ENCODE data around the gene TMEM63B.

The TMEM63B gene

GRCh38 chr6:44105146-44105545 is 22.2 kb upstream of the TMEM63B start:
- H3K36me3 ChIP-seq (ENCODE audit: insufficient read depth, low read length) = peaks cover 17% of the 10 kb centered on the region
- no peaks in the 10 kb centered on the region; the same call in 1 of the 2 replicates for H3K4me1 ChIP-seq (ENCODE audit: insufficient read depth, low read length)
- no peaks in the 10 kb centered on the region for H3K9me3 ChIP-seq (ENCODE audit: control insufficient read depth, insufficient read depth, low read length)
- no peak overlapping the region for H3K9ac ChIP-seq (ENCODE audit: low read depth, low read length)

- Histone ChIP-seq H3K36me3 (ENCODE audit: insufficient read depth, low read length) (peaks cover 17% of the 10 kb centered on the region), H3K9me3 (ENCODE audit: control insufficient read depth, insufficient read depth, low read length) (no peaks in the 10 kb centered on the region), H3K4me1 (ENCODE audit: insufficient read depth, low read length) (no peaks in the 10 kb centered on the region; the same call in 1 of the 2 replicates), H3K9ac (ENCODE audit: low read depth, low read length) (no peak overlapping the region)
These were observed 21.2 kb upstream of the TMEM63B start for GRCh38 chr6:44105993-44106740.

GRCh38 chr6:44107017-44107416 is 20.3 kb upstream of the TMEM63B start:
- H3K9me3 ChIP-seq (ENCODE audit: control insufficient read depth, insufficient read depth, low read length) = no peaks in the 10 kb centered on the region
- peaks cover 17% of the 10 kb centered on the region for H3K36me3 ChIP-seq (ENCODE audit: insufficient read depth, low read length)
- H3K9ac ChIP-seq (ENCODE audit: low read depth, low read length) = no peak overlapping the region
- H3K4me1 ChIP-seq (ENCODE audit: insufficient read depth, low read length) = no peaks in the 10 kb centered on the region; the same call in 1 of the 2 replicates

- Histone ChIP-seq H3K4me1 (ENCODE audit: insufficient read depth, low read length) (no peaks in the 10 kb centered on the region), H3K9me3 (ENCODE audit: control insufficient read depth, insufficient read depth, low read length) (no peaks in the 10 kb centered on the region), H3K9ac (ENCODE audit: low read depth, low read length) (no peak overlapping the region), H3K36me3 (ENCODE audit: insufficient read depth, low read length) (peaks cover 25% of the 10 kb centered on the region)
These were observed 18.9 kb upstream of the TMEM63B start for GRCh38 chr6:44108471-44108870.

GRCh38 chr6:44109212-44109611 is 18.1 kb upstream of the TMEM63B start:
- peaks cover 23% of the 10 kb centered on the region for H3K36me3 ChIP-seq (ENCODE audit: insufficient read depth, low read length)

GRCh38 chr6:44110005-44110676 is 17.2 kb upstream of the TMEM63B start:
- H3K9me3 ChIP-seq (ENCODE audit: control insufficient read depth, insufficient read depth, low read length) = no peaks in the 10 kb centered on the region
- no peak overlapping the region for H3K9ac ChIP-seq (ENCODE audit: low read depth, low read length)
- H3K36me3 ChIP-seq (ENCODE audit: insufficient read depth, low read length) = peaks cover 13% of the 10 kb centered on the region
- H3K4me1 ChIP-seq (ENCODE audit: insufficient read depth, low read length) = no peaks in the 10 kb centered on the region

More at GRCh38 chr6:44109212-44109611, 18.1 kb upstream of the TMEM63B start:
- Histone ChIP-seq H3K9me3 (ENCODE audit: control insufficient read depth, insufficient read depth, low read length) (no peaks in the 10 kb centered on the region), H3K9ac (ENCODE audit: low read depth, low read length) (no peak overlapping the region), H3K4me1 (ENCODE audit: insufficient read depth, low read length) (no peaks in the 10 kb centered on the region)

GRCh38 chr6:44110966-44111365 is 16.4 kb upstream of the TMEM63B start:
- Histone ChIP-seq H3K9me3 (ENCODE audit: control insufficient read depth, insufficient read depth, low read length) (no peaks in the 10 kb centered on the region), H3K36me3 (ENCODE audit: insufficient read depth, low read length) (peaks cover 13% of the 10 kb centered on the region), H3K9ac (ENCODE audit: low read depth, low read length) (no peak overlapping the region), H3K4me1 (ENCODE audit: insufficient read depth, low read length) (0 out of 2 replicates have a peak, but pooled peaks cover 1% of the 10 kb centered on the region)

GRCh38 chr6:44111434-44112417 is 15.6 kb upstream of the TMEM63B start:
- Histone ChIP-seq H3K9me3 (ENCODE audit: control insufficient read depth, insufficient read depth, low read length) (no peaks in the 10 kb centered on the region), H3K36me3 (ENCODE audit: insufficient read depth, low read length) (peaks cover 13% of the 10 kb centered on the region), H3K9ac (ENCODE audit: low read depth, low read length) (no peak overlapping the region), H3K4me1 (ENCODE audit: insufficient read depth, low read length) (0 out of 2 replicates have a peak, but pooled peaks cover 5% of the 10 kb centered on the region)

GRCh38 chr6:44113414-44113813 is 13.9 kb upstream of the TMEM63B start:
- H3K9ac ChIP-seq (ENCODE audit: low read depth, low read length) = no peak overlapping the region
- H3K36me3 ChIP-seq (ENCODE audit: insufficient read depth, low read length) = peaks cover 8% of the 10 kb centered on the region
- H3K9me3 ChIP-seq (ENCODE audit: control insufficient read depth, insufficient read depth, low read length) = no peaks in the 10 kb centered on the region
- H3K4me1 ChIP-seq (ENCODE audit: insufficient read depth, low read length) = peaks cover 5% of the 10 kb centered on the region; the same call in 1 of the 2 replicates

GRCh38 chr6:44115866-44116265 is 11.5 kb upstream of the TMEM63B start:
- Histone ChIP-seq H3K4me1 (ENCODE audit: insufficient read depth, low read length) (peaks cover 5% of the 10 kb centered on the region; the same call in 1 of the 2 replicates), H3K9ac (ENCODE audit: low read depth, low read length) (no peak overlapping the region), H3K9me3 (ENCODE audit: control insufficient read depth, insufficient read depth, low read length) (no peaks in the 10 kb centered on the region), H3K36me3 (ENCODE audit: insufficient read depth, low read length) (peaks cover 8% of the 10 kb centered on the region)

GRCh38 chr6:44116641-44117382 is 10.5 kb upstream of the TMEM63B start:
- Histone ChIP-seq H3K4me1 (ENCODE audit: insufficient read depth, low read length) (peaks cover 13% of the 10 kb centered on the region; the same call in 1 of the 2 replicates), H3K36me3 (ENCODE audit: insufficient read depth, low read length) (peaks cover 8% of the 10 kb centered on the region), H3K9ac (ENCODE audit: low read depth, low read length) (no peak overlapping the region), H3K9me3 (ENCODE audit: control insufficient read depth, insufficient read depth, low read length) (no peaks in the 10 kb centered on the region)

GRCh38 chr6:44117397-44118128 is 9.8 kb upstream of the TMEM63B start:
- Histone ChIP-seq H3K36me3 (ENCODE audit: insufficient read depth, low read length) (peaks cover 5% of the 10 kb centered on the region), H3K4me1 (ENCODE audit: insufficient read depth, low read length) (peaks cover 13% of the 10 kb centered on the region; the same call in 1 of the 2 replicates), H3K9me3 (ENCODE audit: control insufficient read depth, insufficient read depth, low read length) (no peaks in the 10 kb centered on the region), H3K9ac (ENCODE audit: low read depth, low read length) (no peak overlapping the region)

- no peaks in the 10 kb centered on the region for H3K9me3 ChIP-seq (ENCODE audit: control insufficient read depth, insufficient read depth, low read length)
- no peak overlapping the region for H3K9ac ChIP-seq (ENCODE audit: low read depth, low read length)
- peaks cover 27% of the 10 kb centered on the region for H3K4me1 ChIP-seq (ENCODE audit: insufficient read depth, low read length)
- no peaks in the 10 kb centered on the region for H3K36me3 ChIP-seq (ENCODE audit: insufficient read depth, low read length)
These were observed 7.6 kb upstream of the TMEM63B start for GRCh38 chr6:44119704-44120262.
